ENCODE measurements around the gene MPG.
"Not testable (repeated sequence)": the region's sequence is repeated elsewhere in the genome, so short reads cannot be mapped to it uniquely, and the experiment has no call there.

The MPG gene

DNA sequence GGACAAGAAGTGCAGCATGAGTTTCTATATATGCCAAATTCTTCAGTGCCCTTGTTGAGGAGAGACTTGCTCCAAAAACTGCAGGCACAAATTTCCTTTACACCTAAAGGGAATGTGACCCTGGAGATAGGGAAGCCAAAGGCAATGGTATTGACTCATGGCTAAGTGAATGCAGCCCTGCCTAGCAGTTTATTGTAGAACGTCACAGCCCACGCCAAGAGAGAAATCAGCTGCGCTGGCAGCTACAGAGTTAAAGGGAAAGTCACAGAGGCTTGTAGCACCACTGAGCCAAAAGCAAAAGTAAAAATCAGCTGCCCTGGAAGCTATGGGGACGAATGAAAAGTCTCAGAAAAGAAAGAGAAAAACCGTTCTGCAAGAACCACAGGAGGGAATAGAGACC is 34.7 kb upstream of the MPG start:
- DNase-seq (ENCODE audit: low read depth), result no peak
- no peak for TF ChIP-seq CTCF (IDR thresholded peaks at IDR 0.05; ENCODE audit: control insufficient read depth, extremely low read depth, insufficient read depth)

GRCh38 chr16:44655-45054 is 33.4 kb upstream of the MPG start:
- DNase-seq (ENCODE audit: low read depth), result no peak
- peak overlapping the region; percentile 6 for H3K4me3 ChIP-seq (ENCODE audit: low read depth, low read length)
- no peak for TF ChIP-seq CTCF (IDR thresholded peaks at IDR 0.05; ENCODE audit: control insufficient read depth, extremely low read depth, insufficient read depth)

More for the DNA sequence above, 34.7 kb upstream of the MPG start:
- H3K4me3 ChIP-seq (ENCODE audit: low read depth, low read length), result no peak overlapping the region

- no peak for TF ChIP-seq CTCF (IDR thresholded peaks at IDR 0.05; ENCODE audit: control insufficient read depth, extremely low read depth, insufficient read depth)
- DNase-seq (ENCODE audit: low read depth), result no peak
- H3K4me3 ChIP-seq (ENCODE audit: low read depth, low read length), result peak overlapping the region; percentile 6
Observed at GRCh38 chr16:45454-45853, 32.6 kb upstream of the MPG start.

- H3K4me3 ChIP-seq (ENCODE audit: low read depth, low read length); DNase-seq (ENCODE audit: low read depth): not testable (repeated sequence)
Observed at GRCh38 chr16:46510-46909, 31.5 kb upstream of the MPG start.

- no peak for DNase-seq (ENCODE audit: low read depth)
- no peak for TF ChIP-seq CTCF (IDR thresholded peaks at IDR 0.05; ENCODE audit: control insufficient read depth, extremely low read depth, insufficient read depth)
- no peak overlapping the region for H3K4me3 ChIP-seq (ENCODE audit: low read depth, low read length)
Observed at GRCh38 chr16:47234-47633, 30.8 kb upstream of the MPG start.

- H3K4me3 ChIP-seq (ENCODE audit: low read depth, low read length), result no peak overlapping the region
- TF ChIP-seq CTCF (IDR thresholded peaks at IDR 0.05; ENCODE audit: control insufficient read depth, extremely low read depth, insufficient read depth), result no peak
- DNase-seq (ENCODE audit: low read depth), result no peak
Observed at GRCh38 chr16:50769-51591, 27.0 kb upstream of the MPG start.

DNA sequence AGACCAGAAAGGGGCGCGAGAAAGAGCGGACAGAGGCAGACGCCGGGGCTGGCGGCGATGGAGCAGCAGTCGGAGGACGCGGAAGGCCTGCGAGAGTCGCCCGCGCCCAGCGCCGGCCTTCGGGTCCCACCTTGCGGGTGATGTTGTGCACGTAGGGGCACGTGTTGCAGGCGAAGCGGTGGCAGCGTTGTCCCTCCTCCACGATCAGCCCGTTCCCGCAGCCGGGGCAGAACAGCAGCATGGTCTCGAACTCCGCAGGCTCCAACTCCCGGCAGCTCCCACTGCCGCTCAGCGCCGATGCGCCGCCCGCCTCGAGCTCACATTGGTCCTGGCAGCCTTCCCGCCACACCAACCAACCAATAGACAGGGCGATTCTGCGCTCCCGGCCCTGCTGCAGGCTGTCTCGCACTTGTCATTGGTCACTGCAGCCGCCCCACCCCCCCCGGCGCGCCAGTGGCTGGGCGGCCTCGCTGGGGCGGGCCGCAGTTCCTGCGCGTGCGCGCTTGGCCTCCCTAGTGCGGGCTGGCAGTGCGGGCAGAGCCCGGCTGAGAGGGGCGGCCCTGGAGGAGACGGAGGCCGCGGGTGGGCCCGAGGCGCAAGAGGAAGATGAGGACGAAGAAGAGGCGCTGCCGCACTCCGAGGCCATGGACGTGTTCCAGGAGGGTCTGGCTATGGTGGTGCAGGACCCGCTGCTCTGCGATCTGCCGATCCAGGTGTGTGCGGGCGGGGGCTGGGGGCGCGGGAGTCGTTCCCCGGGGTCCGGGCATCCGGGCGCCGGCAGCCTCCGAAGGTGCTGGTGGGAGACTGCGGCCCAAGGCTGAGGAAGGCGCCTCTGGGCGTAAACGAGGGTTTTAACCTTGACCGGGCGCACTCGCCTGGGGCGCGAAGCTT is 24.4 kb upstream of the MPG start, which contains the start of the genes POLR3K and SNRNP25:
POLR3K (minus strand) TSS at position 263 of the 891 bp plus-strand sequence; CDS start at position 241, 22 bp downstream.
SNRNP25 (plus strand) TSS at position 483 of the 891 bp plus-strand sequence; CDS start at position 672, 189 bp downstream.
- DNase-seq (ENCODE audit: low read depth), result peak; percentile 91
- H3K4me3 ChIP-seq (ENCODE audit: low read depth, low read length), result peak within 1 kb of the TSS; percentile 90
- no peak for TF ChIP-seq CTCF (IDR thresholded peaks at IDR 0.05; ENCODE audit: control insufficient read depth, extremely low read depth, insufficient read depth)
